Measurements from ENCODE around the gene FREM1.

DNA sequence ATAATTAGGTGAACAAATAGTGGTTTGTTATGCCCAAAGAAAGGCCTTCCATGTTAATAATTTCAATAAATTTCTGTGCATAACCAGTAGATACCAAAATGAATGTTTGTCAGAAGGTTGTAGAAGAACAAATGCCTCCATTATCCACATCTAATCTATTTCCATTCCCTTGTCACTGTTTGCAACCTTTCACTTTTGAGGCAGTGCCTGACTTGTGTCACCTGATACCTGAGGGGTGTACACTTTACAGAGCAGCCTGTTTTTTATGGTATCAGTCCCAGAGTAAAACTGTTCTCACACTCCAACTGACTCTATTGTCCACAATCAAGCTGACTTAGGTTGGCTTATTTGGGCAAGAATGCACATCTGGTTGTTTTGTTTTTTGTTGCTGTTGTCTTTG, 40.1 kb downstream of the FREM1 start:
- TF ChIP-seq, protein P1, sequence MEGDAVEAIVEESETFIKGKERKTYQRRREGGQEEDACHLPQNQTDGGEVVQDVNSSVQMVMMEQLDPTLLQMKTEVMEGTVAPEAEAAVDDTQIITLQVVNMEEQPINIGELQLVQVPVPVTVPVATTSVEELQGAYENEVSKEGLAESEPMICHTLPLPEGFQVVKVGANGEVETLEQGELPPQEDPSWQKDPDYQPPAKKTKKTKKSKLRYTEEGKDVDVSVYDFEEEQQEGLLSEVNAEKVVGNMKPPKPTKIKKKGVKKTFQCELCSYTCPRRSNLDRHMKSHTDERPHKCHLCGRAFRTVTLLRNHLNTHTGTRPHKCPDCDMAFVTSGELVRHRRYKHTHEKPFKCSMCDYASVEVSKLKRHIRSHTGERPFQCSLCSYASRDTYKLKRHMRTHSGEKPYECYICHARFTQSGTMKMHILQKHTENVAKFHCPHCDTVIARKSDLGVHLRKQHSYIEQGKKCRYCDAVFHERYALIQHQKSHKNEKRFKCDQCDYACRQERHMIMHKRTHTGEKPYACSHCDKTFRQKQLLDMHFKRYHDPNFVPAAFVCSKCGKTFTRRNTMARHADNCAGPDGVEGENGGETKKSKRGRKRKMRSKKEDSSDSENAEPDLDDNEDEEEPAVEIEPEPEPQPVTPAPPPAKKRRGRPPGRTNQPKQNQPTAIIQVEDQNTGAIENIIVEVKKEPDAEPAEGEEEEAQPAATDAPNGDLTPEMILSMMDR (IDR thresholded peaks at IDR 0.05) = no peak
- TF ChIP-seq ZFX (IDR thresholded peaks at IDR 0.05; ENCODE audit: borderline replicate concordance) = no peak

Data from 22Rv1 (cell line).